ENCODE results near the gene HIVEP1.

HIVEP1 gene

DNA sequence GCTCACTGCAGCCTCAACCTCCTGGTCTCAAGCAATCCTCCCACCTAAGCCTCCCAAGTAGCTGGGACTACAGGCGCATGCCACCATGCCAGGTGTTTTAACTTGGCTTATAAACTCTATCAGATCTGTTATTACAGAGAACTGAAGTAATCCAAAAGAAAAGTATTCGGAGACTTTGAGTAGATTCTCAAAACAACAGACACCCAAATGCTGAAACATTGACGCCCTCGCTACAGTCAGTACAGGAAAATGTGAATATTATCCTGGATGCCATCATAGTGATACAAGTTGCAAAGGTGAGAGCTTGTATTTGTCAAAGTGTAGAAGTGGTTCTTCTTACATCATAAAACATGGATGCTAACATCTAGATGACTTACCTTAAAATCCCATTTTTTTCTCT lies 169.4 kb downstream of the HIVEP1 start:
- in situ Hi-C loops (cut with MboI; ENCODE audit: low sequenced_read_pairs): no loop called here

DNA sequence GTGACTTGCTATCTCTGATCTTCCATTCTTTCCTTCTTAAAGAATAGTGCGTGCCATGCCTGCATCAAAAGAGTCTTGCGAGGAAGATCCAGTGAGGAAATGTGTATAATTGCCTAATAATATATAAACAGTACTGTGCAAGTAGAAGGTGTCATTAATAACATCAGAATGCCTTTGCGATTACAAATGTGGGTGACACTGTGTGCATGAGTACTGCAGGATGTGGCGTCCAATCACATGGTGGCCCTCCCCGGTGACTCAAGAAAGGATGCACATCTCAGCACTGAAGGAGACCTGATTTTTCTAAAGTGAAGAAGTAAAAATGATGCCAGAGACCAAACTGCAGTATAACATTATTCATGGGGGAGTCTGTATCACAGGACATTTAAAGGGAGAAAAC lies 170.6 kb downstream of the HIVEP1 start:
- in situ Hi-C loops (cut with MboI; ENCODE audit: low sequenced_read_pairs): no loop called here

DNA sequence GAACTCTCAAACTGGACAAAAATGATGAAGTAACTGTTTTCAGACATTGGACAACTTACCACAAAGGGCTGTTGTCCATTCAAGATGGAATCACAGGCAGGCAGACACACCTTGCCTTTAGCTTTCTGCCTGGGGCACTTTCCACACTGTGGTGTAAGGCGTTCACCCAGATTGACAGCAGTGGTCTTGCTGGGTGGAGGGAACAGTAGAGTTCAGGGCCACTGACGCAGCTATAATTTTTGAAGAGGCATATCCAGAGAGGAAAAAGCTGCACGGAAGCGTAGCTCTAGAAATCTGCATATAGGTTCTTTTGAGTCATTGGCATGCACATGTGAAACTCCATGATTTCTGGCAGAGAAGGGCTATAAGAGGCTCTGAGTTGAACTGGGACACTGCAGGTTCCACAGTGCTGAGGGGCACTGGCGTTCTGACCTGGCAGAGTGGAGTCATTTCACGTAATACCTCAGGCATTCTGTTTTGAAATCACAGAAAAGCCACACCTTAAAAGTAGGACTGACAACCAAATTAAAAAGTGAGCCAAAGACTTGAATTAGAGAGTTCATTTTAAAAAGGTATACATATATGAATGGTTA lies 173.1 kb downstream of the HIVEP1 start:
- in situ Hi-C loops (cut with MboI; ENCODE audit: low sequenced_read_pairs): no loop called here

DNA sequence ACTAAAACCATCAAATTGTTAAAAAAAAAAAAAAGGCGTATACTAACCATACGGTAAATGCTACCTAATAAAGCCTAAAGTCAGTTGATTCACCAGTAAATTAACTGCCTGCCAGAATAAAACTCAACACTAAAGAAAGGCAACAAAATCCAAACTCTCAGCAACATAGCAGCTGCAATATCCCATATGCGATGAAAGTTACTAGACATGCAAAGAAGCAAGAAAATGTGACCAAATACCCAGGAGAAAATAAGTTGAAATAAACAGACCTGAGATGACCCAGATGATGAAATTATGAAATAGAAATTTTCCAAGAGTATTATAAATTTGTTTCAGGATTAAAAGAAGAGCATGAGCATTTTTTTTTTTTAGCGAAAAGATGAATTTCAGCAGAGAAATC lies 174.4 kb downstream of the HIVEP1 start:
- in situ Hi-C loops (cut with MboI; ENCODE audit: low sequenced_read_pairs): no loop called here

DNA sequence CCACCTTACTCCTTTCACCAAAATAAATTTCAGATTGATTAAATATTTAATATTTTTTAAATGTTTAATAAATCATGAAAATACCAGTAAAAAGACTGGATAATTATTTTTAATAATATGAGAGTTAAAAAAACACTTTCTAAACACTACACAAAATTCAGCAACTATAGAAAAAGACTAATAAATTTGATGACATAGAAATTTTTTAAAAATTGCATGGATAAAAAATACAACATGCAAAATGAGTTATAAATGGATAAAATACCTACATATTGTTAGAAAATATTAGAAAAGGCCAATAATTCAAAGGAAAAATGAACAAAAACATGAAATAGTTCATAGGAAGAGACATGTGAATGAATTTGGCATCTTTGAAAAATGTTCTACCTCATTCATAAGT lies 177.0 kb downstream of the HIVEP1 start:
- in situ Hi-C loops (cut with MboI; ENCODE audit: low sequenced_read_pairs): no loop called here

DNA sequence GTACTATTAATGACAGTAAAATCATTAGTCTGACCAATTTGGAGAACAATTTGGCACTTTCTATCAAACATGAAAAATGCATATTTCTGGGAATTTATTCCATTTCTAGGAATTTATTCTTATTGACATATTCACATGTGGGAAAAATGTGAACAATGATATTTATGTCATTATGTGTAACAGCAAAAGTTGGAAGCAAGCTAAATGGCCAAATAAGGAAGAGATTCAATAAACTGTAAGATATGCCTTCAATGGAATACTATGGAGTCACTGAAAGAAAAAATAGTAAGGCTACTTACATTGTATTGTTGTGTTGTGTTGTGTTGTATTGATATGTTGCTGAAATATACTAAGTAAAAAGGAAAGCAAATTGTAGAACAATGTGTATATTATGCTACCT lies 177.5 kb downstream of the HIVEP1 start:
- in situ Hi-C loops (cut with MboI; ENCODE audit: low sequenced_read_pairs): no loop called here

DNA sequence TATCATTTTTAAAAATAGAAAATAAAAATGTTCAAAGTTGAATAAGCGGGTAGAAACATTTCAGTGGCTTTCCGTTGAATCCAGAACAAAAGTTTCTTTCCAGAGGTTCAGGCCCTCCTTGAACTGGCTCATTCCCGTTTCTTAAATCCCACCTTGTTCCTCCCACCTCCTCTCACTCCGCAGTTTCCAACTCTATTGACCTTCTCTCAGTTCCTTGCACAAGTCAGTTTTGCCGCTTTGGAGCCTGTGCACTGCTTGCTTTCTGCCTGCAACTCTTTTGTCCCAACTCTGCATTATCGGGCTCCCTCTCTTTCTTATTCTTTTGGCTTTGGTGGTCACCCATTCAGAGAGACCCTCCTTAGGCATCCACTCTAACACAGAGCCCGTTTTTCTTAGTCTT lies 178.1 kb downstream of the HIVEP1 start:
- in situ Hi-C loops (cut with MboI; ENCODE audit: low sequenced_read_pairs): no loop called here

DNA sequence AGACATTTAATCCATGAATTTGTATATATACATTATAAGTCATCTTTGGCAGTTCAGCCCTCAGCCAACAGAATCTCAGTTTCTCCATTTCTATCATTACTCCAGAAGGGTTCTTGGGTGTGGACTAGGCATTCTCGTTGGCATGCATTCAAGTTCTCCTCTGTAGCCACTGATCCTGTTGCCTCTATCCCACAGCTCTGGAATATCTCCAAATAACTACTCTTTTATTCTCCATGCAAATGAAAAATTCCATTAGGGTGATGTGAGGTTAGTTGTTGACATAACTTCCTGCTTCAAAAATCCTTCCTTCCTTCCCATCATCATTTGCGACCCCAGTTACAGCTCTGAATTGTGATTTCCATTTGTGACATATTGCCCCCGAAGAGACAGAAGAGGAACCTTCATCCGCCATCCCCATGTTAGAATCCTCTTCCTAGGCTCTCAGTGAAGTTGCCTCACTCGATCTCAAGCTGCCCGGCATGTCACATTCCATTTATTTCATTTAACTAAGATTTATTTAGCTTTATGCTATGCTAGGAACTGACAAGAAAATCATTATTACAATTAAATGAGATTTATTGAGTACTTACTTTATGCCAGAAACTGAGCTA lies 184.3 kb downstream of the HIVEP1 start:
- in situ Hi-C loops (cut with MboI; ENCODE audit: low sequenced_read_pairs): no loop called here

DNA sequence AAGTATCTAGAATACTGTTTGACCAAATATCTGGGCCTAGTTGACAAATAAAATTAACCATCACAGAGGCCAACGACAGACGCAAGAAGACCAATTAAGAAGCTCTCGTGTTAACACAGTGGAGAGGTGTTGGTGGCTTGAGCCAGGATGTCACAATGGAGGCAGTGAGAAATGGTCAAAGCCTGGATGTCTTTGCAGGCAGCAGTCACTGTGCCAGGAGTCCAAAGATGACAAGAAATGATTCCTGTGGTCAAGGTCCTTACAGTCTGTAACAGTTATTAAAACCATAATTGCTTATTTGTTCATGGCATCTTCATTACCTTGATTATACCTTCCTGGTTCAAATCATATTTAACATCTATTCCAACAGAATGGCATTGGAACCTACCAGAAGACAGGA lies 186.7 kb downstream of the HIVEP1 start:
- in situ Hi-C loops (cut with MboI; ENCODE audit: low sequenced_read_pairs): no loop called here

DNA sequence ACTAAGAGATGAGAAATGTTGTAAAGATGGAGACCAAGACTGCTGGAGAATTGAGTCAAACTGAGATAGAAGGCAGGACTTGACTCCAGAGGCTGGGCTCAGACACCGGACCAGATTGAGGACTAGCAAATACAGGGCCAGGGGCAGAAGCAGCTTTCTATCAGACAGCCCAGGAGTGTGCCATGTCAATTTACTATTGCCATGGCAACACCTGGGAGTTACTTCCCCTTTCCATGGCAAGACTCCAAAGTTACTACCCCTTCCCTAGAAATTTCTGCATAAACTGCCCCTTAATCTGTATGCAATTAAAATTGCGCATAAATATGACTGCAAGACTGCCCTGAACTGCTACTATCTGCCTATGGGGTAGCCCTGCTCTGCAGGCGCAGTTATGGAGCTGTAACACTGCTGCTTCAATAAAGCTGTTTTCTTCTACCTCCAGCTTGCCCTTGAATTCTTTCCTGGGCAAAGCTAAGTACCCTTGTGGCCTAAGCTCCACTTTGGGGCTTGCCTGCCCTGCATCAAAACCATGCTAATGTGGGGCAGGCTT lies 188.0 kb downstream of the HIVEP1 start:
- in situ Hi-C loops (cut with MboI; ENCODE audit: low sequenced_read_pairs): no loop called here

DNA sequence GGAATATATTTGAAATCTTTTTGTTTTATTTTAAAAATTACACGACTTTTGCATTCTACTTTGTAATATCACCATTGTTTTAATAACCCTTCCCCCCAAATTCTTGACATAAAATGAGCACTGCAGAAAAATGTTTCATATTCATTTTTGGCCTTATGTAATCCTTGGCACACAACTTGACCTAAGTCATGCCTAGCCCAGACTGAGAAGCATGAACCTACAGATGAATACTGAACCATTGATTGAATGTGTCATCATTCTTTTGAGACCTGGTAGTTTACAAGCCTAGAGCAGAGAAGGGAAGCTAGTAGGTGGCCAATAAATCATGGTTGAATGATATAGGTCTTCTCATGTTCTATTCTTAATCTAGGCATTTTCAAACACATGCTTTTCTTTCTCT lies 188.6 kb downstream of the HIVEP1 start:
- in situ Hi-C loops (cut with MboI; ENCODE audit: low sequenced_read_pairs): no loop called here

DNA sequence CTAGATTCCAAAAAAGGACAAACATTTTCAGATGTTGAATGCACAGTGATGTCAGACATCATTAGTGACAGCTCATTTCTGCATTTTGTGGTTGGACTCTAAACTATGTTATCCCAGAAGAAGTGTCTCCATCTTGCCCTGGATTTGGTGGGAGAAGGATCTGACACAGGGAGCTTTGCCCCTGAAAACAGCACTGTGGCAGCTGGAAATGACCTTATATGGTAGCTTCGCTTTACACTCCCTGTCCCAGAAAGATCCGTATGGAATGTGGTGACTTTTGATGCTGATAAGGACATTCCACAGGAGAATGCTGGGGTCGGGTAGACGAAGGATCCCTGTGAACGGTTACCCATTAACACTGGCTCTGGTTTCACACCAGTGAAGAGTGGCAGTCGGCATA lies 190.9 kb downstream of the HIVEP1 start:
- in situ Hi-C loops (cut with MboI; ENCODE audit: low sequenced_read_pairs): no loop called here

DNA sequence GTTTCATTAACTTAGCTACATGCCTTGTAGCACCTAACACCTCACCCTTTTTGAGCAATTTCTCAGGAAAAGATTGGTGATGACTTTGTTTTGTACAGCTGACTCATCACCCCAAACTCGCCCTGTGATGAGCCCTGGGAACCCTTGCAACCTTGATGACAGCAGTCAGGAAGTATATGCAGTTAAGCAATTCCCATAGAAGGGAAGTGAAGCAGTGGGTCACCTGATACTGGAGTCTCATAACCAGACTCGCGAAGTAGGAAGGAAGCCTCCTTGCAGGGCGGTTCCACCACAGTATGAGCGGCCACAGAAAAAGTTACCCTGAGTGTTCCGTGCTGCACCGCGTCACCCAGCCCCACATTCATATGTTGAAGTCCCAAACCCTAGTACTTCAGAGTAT lies 196.1 kb downstream of the HIVEP1 start:
- in situ Hi-C loops (cut with MboI; ENCODE audit: low sequenced_read_pairs): no loop called here

DNA sequence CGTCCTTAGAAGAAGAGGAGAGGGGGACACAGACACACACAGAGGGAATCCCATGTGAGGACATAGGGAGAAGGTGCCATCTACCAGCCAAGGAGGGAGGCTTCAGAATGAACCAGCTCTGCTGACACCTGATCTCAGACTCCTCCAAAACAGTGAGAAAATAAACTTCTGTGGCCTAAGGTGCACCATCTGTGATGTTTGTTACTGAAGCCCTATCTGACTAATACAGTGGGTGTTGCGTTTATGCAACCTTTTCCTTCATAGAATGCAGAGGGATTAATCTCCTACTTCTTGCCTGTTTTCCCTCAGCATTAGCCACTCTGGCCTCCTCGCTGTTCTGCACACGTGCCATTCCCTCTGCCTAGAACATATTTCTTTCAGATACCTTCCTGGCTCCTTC lies 196.6 kb downstream of the HIVEP1 start:
- in situ Hi-C loops (cut with MboI; ENCODE audit: low sequenced_read_pairs): no loop called here
